Heart left ventricle (tissue), 13 donors: Measurements from ENCODE around the gene FAXDC2.

Experiments
- CTCF ChIP-seq, 12 donors: fragments of 200-600 bp; sonication (generic) in 4 of 12; IDR thresholded peaks; one replicate each; pipeline versions ENCODE4 v1.5.0 to v1.8.0; 2018 to 2022; ENCODE audit warnings: antibody characterized with exemption in 12 of 12, mild to moderate bottlenecking in 5 of 12
- POLR2A ChIP-seq, 2 donors: fragments of 450-650 bp; IDR thresholded peaks; one replicate each; pipeline ENCODE4 v1.6.1; 2017; ENCODE audit warnings: antibody characterized with exemption in 2 of 2, mild to moderate bottlenecking in 2 of 2, moderate library complexity in 2 of 2
- donor health status: ischemic (EF 13 %, LVEDD 7.1; RV severe dilation, severe dysfunction).
- donor health status: DM: no; HTN: yes; CAD: no.
- donor health status: DM: no; HTN: no; CAD: no.
- donor health status: ischemic (EF 25% LVEDD 6.9; RV normal size, moderate dysfunction).
- donor health status: ischemic (EF 25% LVEDD 5.7; RV mildly dilated, moderate dysfunction).
- donor health status: ischemic (EF 35%, LVEDD 5.7; RV mildly dilated, moderate dysfunction).
- donor health status: nonischemic (EF 11% LVEDD 7.7; RV severe dilation, severe dysfunction).
- donor health status: DM: yes; HTN: yes; CAD: no.
- donor health status: PGD.
- donor health status: ischemic (EF 29% LVEDD 5.4; RV normal size, mild dysfunction).
- donor health status: nonischemic (EF 23%, LVEDD 6.1; RV moderate dilation, normal function).

DNA sequence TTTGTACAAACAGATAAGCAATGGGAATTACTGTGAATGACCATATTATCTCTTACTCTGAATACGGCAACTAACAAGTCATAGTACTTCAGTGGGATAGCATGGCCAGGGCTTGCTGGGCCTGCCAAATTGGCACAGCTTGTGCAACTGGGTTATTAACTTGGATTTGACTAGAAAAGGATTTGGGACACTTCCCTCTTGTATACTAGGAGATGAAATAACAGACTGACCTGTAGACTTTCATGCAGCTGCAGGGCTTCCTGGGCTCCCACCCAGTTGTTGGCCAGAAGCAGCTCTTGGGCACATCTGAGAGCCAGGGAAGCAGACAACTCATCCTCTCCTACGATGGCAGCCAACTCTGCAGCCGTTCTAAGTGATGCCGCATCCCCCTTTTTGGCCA is 47.8 kb upstream of the FAXDC2 start:
- no peak for TF ChIP-seq CTCF (IDR thresholded peaks at IDR 0.05)
- no peak for TF ChIP-seq POLR2A (IDR thresholded peaks at IDR 0.05)
